ENCODE results near the gene DESI1.
"Not testable (repeated sequence)": the region's sequence is repeated elsewhere in the genome, so short reads cannot be mapped to it uniquely, and the experiment has no call there.

DESI1 gene

GRCh38 chr22:41572305-41572704, 48.5 kb downstream of the DESI1 start:
- H3K4me3 ChIP-seq; H3K36me3 ChIP-seq (replicated peaks); H3K27me3 ChIP-seq (ENCODE audit: low read depth); DNase-seq (ENCODE audit: low spot score in 2 of 2); H3K4me1 ChIP-seq; in situ Hi-C loops (cut with MboI; ENCODE audit: low sequenced_read_pairs); H3K9me3 ChIP-seq: not testable (repeated sequence)

- in situ Hi-C loops (cut with MboI; ENCODE audit: low sequenced_read_pairs), result no loop called here
These were observed 49.1 kb downstream of the DESI1 start for GRCh38 chr22:41571786-41572185.

GRCh38 chr22:41570221-41570620, 50.6 kb downstream of the DESI1 start:
- in situ Hi-C loops (cut with MboI; ENCODE audit: low sequenced_read_pairs), result no loop called here
- no peak for DNase-seq (ENCODE audit: low spot score in 2 of 2)
- no peaks in the 10 kb centered on the region for H3K4me1 ChIP-seq
- H3K9me3 ChIP-seq, result no peaks in the 10 kb centered on the region
- H3K4me3 ChIP-seq, result no peak overlapping the region
- no peaks in the 10 kb centered on the region for H3K36me3 ChIP-seq (replicated peaks)
- no peaks in the 10 kb centered on the region for H3K27me3 ChIP-seq (ENCODE audit: low read depth)

More at GRCh38 chr22:41571786-41572185, 49.1 kb downstream of the DESI1 start:
- Histone ChIP-seq H3K9me3 (no peaks in the 10 kb centered on the region), H3K4me1 (no peaks in the 10 kb centered on the region), H3K36me3 (replicated peaks) (0 out of 2 replicates have a peak, but pooled peaks cover 2% of the 10 kb centered on the region), H3K27me3 (ENCODE audit: low read depth) (no peaks in the 10 kb centered on the region), H3K4me3 (no peak overlapping the region)
- DNase-seq (ENCODE audit: low spot score in 2 of 2), result no peak

- no peak for DNase-seq (ENCODE audit: low spot score in 2 of 2)
- no peaks in the 10 kb centered on the region for H3K36me3 ChIP-seq (replicated peaks)
- H3K4me3 ChIP-seq, result no peak overlapping the region
- in situ Hi-C loops (cut with MboI; ENCODE audit: low sequenced_read_pairs), result no loop called here
- H3K4me1 ChIP-seq, result no peaks in the 10 kb centered on the region
- no peaks in the 10 kb centered on the region for H3K27me3 ChIP-seq (ENCODE audit: low read depth)
- no peaks in the 10 kb centered on the region for H3K9me3 ChIP-seq
These were observed 52.0 kb downstream of the DESI1 start for GRCh38 chr22:41568811-41569210.

- H3K4me1 ChIP-seq, result no peaks in the 10 kb centered on the region
- H3K27me3 ChIP-seq (ENCODE audit: low read depth), result no peaks in the 10 kb centered on the region
- H3K36me3 ChIP-seq (replicated peaks), result no peaks in the 10 kb centered on the region
- no peak overlapping the region for H3K4me3 ChIP-seq
- no peaks in the 10 kb centered on the region for H3K9me3 ChIP-seq
- no peak for DNase-seq (ENCODE audit: low spot score in 2 of 2)
- in situ Hi-C loops (cut with MboI; ENCODE audit: low sequenced_read_pairs), result no loop called here
These were observed 53.4 kb downstream of the DESI1 start for GRCh38 chr22:41567512-41567768.

- DNase-seq (ENCODE audit: low spot score in 2 of 2), result no peak
- H3K36me3 ChIP-seq (replicated peaks), result no peaks in the 10 kb centered on the region
- no peaks in the 10 kb centered on the region for H3K4me1 ChIP-seq
- in situ Hi-C loops (cut with MboI; ENCODE audit: low sequenced_read_pairs), result no loop called here
- 0 out of 2 replicates have a peak, but pooled peaks cover 3% of the 10 kb centered on the region for H3K27me3 ChIP-seq (ENCODE audit: low read depth)
- no peaks in the 10 kb centered on the region for H3K9me3 ChIP-seq
- no peak overlapping the region for H3K4me3 ChIP-seq
These were observed 55.3 kb downstream of the DESI1 start for GRCh38 chr22:41565403-41566054.

GRCh38 chr22:41564563-41564962, 56.3 kb downstream of the DESI1 start:
- no peaks in the 10 kb centered on the region for H3K4me1 ChIP-seq
- no peak for DNase-seq (ENCODE audit: low spot score in 2 of 2)

GRCh38 chr22:41563051-41563711, 57.7 kb downstream of the DESI1 start:
- Histone ChIP-seq H3K4me3 (no peak overlapping the region), H3K4me1 (no peaks in the 10 kb centered on the region)
- DNase-seq (ENCODE audit: low spot score in 2 of 2), result no peak

More at GRCh38 chr22:41564563-41564962, 56.3 kb downstream of the DESI1 start:
- H3K27me3 ChIP-seq (ENCODE audit: low read depth), result 0 out of 2 replicates have a peak, but pooled peaks cover 3% of the 10 kb centered on the region
- in situ Hi-C loops (cut with MboI; ENCODE audit: low sequenced_read_pairs), result no loop called here
- H3K9me3 ChIP-seq, result no peaks in the 10 kb centered on the region
- no peak overlapping the region for H3K4me3 ChIP-seq
- H3K36me3 ChIP-seq (replicated peaks), result no peaks in the 10 kb centered on the region

GRCh38 chr22:41562461-41562860, 58.4 kb downstream of the DESI1 start:
- DNase-seq (ENCODE audit: low spot score in 2 of 2), result no peak
- Histone ChIP-seq H3K4me1 (0 out of 2 replicates have a peak, but pooled peaks cover 2% of the 10 kb centered on the region), H3K27me3 (ENCODE audit: low read depth) (0 out of 2 replicates have a peak, but pooled peaks cover 3% of the 10 kb centered on the region), H3K9me3 (no peaks in the 10 kb centered on the region), H3K4me3 (no peak overlapping the region), H3K36me3 (replicated peaks) (no peaks in the 10 kb centered on the region)
- in situ Hi-C loops (cut with MboI; ENCODE audit: low sequenced_read_pairs), result no loop called here

More at GRCh38 chr22:41563051-41563711, 57.7 kb downstream of the DESI1 start:
- no peaks in the 10 kb centered on the region for H3K36me3 ChIP-seq (replicated peaks)
- 0 out of 2 replicates have a peak, but pooled peaks cover 3% of the 10 kb centered on the region for H3K27me3 ChIP-seq (ENCODE audit: low read depth)
- H3K9me3 ChIP-seq, result no peaks in the 10 kb centered on the region
- in situ Hi-C loops (cut with MboI; ENCODE audit: low sequenced_read_pairs), result no loop called here

- no peak overlapping the region for H3K4me3 ChIP-seq
- DNase-seq (ENCODE audit: low spot score in 2 of 2), result no peak
- 0 out of 2 replicates have a peak, but pooled peaks cover 3% of the 10 kb centered on the region for H3K27me3 ChIP-seq (ENCODE audit: low read depth)
- no peaks in the 10 kb centered on the region for H3K9me3 ChIP-seq
- in situ Hi-C loops (cut with MboI; ENCODE audit: low sequenced_read_pairs), result no loop called here
- no peaks in the 10 kb centered on the region for H3K36me3 ChIP-seq (replicated peaks)
- H3K4me1 ChIP-seq, result 0 out of 2 replicates have a peak, but pooled peaks cover 3% of the 10 kb centered on the region
These were observed 59.1 kb downstream of the DESI1 start for GRCh38 chr22:41561788-41562187.

GRCh38 chr22:41561335-41561734, 59.5 kb downstream of the DESI1 start:
- Histone ChIP-seq H3K4me3 (no peak overlapping the region), H3K4me1 (0 out of 2 replicates have a peak, but pooled peaks cover 3% of the 10 kb centered on the region)
- in situ Hi-C loops (cut with MboI; ENCODE audit: low sequenced_read_pairs), result no loop called here

GRCh38 chr22:41560095-41560471, 60.8 kb downstream of the DESI1 start:
- Histone ChIP-seq H3K4me3 (no peak overlapping the region), H3K36me3 (replicated peaks) (no peaks in the 10 kb centered on the region), H3K27me3 (ENCODE audit: low read depth) (0 out of 2 replicates have a peak, but pooled peaks cover 3% of the 10 kb centered on the region), H3K4me1 (0 out of 2 replicates have a peak, but pooled peaks cover 3% of the 10 kb centered on the region), H3K9me3 (no peaks in the 10 kb centered on the region)
- DNase-seq (ENCODE audit: low spot score in 2 of 2), result no peak
- in situ Hi-C loops (cut with MboI; ENCODE audit: low sequenced_read_pairs), result no loop called here

More at GRCh38 chr22:41561335-41561734, 59.5 kb downstream of the DESI1 start:
- Histone ChIP-seq H3K9me3 (no peaks in the 10 kb centered on the region), H3K27me3 (ENCODE audit: low read depth) (0 out of 2 replicates have a peak, but pooled peaks cover 3% of the 10 kb centered on the region), H3K36me3 (replicated peaks) (no peaks in the 10 kb centered on the region)
- DNase-seq (ENCODE audit: low spot score in 2 of 2), result no peak

- DNase-seq (ENCODE audit: low spot score in 2 of 2); H3K9me3 ChIP-seq; in situ Hi-C loops (cut with MboI; ENCODE audit: low sequenced_read_pairs); H3K36me3 ChIP-seq (replicated peaks); H3K4me3 ChIP-seq; H3K4me1 ChIP-seq; H3K27me3 ChIP-seq (ENCODE audit: low read depth): not testable (repeated sequence)
These were observed 62.6 kb downstream of the DESI1 start for GRCh38 chr22:41558241-41558630.

All from HAP-1 (cell line).